B cell (primary cell): ENCODE measurements around the gene TMEM115.

Experiments used
- EZH2 ChIP-seq: IDR thresholded peaks from 2 replicates; pipeline ENCODE4 v1.6.1; 2012; ENCODE audit warnings: borderline replicate concordance, low read depth, mild to moderate bottlenecking, moderate library complexity, low read length; ENCODE audit not compliant: insufficient read depth, poor library complexity, severe bottlenecking
- TF ChIP-seq, protein P1 (sequence below): fragments of 200-600 bp; IDR thresholded peaks from one replicate; pipeline ENCODE4 v1.8.0; 2022; ENCODE audit warnings: antibody characterized with exemption, mild to moderate bottlenecking

DNA sequence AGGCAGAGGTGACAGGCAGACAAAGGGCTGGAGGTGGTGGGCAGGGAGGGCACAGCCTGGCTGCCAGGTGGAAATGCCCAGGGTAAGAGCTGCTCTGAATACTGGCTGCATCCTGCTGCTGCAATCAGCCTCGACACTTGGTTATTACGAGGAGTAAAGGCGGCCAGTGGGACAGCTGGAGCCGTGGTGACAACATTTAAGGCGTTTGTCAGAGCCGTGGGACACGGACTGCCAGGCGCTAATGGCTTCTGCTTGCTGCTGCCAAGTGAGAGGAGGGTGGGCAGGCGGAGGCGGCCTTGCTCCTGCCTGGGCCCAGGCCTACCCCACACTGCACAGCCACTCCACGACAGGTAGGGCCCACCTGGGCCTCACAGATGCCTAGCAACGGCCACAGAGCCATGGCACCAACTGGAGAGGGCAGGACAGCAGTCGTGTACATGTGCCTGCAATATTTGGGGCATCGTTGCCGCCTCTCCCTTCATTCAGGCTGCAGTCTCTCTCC, 49.2 kb upstream of the TMEM115 start:
- TF ChIP-seq, protein P1, sequence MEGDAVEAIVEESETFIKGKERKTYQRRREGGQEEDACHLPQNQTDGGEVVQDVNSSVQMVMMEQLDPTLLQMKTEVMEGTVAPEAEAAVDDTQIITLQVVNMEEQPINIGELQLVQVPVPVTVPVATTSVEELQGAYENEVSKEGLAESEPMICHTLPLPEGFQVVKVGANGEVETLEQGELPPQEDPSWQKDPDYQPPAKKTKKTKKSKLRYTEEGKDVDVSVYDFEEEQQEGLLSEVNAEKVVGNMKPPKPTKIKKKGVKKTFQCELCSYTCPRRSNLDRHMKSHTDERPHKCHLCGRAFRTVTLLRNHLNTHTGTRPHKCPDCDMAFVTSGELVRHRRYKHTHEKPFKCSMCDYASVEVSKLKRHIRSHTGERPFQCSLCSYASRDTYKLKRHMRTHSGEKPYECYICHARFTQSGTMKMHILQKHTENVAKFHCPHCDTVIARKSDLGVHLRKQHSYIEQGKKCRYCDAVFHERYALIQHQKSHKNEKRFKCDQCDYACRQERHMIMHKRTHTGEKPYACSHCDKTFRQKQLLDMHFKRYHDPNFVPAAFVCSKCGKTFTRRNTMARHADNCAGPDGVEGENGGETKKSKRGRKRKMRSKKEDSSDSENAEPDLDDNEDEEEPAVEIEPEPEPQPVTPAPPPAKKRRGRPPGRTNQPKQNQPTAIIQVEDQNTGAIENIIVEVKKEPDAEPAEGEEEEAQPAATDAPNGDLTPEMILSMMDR, result no peak
- TF ChIP-seq EZH2, result no peak
